Memory B cell (primary cell): Measurements from ENCODE around the gene SUGCT.

Experiments used
- ATAC-seq: fragments of 150-1000 bp; cut with Tn5 transposase; 2 replicates; pipeline ENCODE4 v1.10.0; 2021; ENCODE audit warnings: low read depth, mild to moderate bottlenecking, moderate library complexity
- DNase-seq, 2 donors: peaks; one replicate each; pipeline ENCODE4 v3.0.0; 2022; ENCODE audit warnings: low spot score in 2 of 2
- H3K27ac Mint-ChIP-seq: one replicate; pipeline ENCODE4 v1.8.0; 2022; ENCODE audit warnings: mild to moderate bottlenecking, moderate library complexity, mixed read lengths
- H3K27me3 Mint-ChIP-seq: one replicate; pipeline ENCODE4 v1.8.0; 2022; ENCODE audit warnings: mixed read lengths
- H3K36me3 Mint-ChIP-seq: one replicate; pipeline ENCODE4 v1.8.0; 2022; ENCODE audit warnings: mild to moderate bottlenecking, mixed read lengths
- H3K4me1 Mint-ChIP-seq: one replicate; pipeline ENCODE4 v1.8.0; 2022; ENCODE audit warnings: mixed read lengths
- H3K4me3 Mint-ChIP-seq: one replicate; pipeline ENCODE4 v1.8.0; 2022; ENCODE audit warnings: mild to moderate bottlenecking, moderate library complexity, mixed read lengths
- H3K9me3 Mint-ChIP-seq: one replicate; pipeline ENCODE4 v1.8.0; 2022; ENCODE audit warnings: mixed read lengths

Gene SUGCT

DNA sequence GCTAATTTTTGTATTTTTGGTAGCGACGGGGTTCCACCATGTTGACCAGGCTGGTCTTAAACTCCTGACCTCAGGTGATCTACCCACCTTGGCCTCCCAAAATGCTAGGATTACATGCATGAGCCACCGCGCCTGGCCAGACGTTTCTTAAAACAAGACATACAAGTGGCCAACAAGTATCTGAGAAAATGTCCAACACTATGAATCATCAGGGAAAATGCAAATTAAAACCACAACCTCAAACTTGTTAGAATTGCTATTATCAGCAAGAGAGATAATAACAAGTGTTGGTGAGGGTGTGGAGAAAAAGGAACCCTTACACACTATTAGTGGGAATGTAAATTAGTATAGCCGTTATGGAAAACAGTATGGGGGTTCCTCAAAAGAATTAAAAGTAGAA, 148.6 kb downstream of the SUGCT start:
- DNase-seq (no peak), ATAC-seq (no peak)
- H3K27ac Mint-ChIP-seq = no peak overlapping the region
- H3K9me3 Mint-ChIP-seq = peaks cover 4% of the 10 kb centered on the region
- H3K4me1 Mint-ChIP-seq = no peaks in the 10 kb centered on the region
- no peak overlapping the region for H3K4me3 Mint-ChIP-seq
- peaks cover 2% of the 10 kb centered on the region for H3K36me3 Mint-ChIP-seq
- peaks cover 2% of the 10 kb centered on the region for H3K27me3 Mint-ChIP-seq

GRCh38 chr7:40288827-40289226, 154.0 kb downstream of the SUGCT start:
- Mint-ChIP-seq H3K9me3 (no peaks in the 10 kb centered on the region), H3K27ac (no peak overlapping the region), H3K27me3 (no peaks in the 10 kb centered on the region), H3K4me3 (no peak overlapping the region), H3K36me3 (no peaks in the 10 kb centered on the region), H3K4me1 (no peaks in the 10 kb centered on the region)
- ATAC-seq (no peak), DNase-seq (no peak)

DNA sequence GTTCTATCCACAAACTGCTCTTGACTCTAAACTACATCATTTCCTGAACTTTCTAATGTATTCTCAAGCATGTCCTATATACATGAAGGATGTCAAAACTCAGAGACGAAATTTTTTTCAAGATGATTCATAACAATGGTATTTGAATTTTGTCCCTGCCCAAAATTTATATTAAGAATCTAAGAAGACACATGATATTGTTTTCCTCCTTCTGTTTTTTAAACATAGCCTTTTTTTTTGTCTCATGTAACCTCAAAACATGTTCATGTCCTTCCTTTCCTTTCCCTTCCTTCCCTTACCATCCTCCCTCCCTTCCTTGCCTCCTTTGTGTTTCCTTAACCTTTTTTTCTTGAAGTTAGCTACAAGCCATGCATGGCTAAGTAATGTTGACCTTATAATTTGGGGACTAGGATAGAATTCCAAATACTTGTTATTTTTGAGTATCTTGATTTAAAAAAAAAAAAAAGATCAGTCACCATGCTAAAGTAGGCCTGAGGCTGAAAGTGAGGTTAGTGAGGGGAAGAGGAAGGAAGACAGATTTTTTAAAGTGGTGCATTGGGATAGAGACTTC, 163.0 kb downstream of the SUGCT start:
- Mint-ChIP-seq H3K4me1 (no peaks in the 10 kb centered on the region), H3K36me3 (no peaks in the 10 kb centered on the region), H3K9me3 (no peaks in the 10 kb centered on the region), H3K27ac (no peak overlapping the region), H3K27me3 (no peaks in the 10 kb centered on the region), H3K4me3 (no peak overlapping the region)
- no peak for DNase-seq
- ATAC-seq = no peak

- H3K27me3 Mint-ChIP-seq = no peaks in the 10 kb centered on the region
- no peaks in the 10 kb centered on the region for H3K9me3 Mint-ChIP-seq
- H3K4me1 Mint-ChIP-seq = no peaks in the 10 kb centered on the region
- no peak for ATAC-seq
- H3K36me3 Mint-ChIP-seq = no peaks in the 10 kb centered on the region
- no peak overlapping the region for H3K27ac Mint-ChIP-seq
- no peak for DNase-seq
- no peak overlapping the region for H3K4me3 Mint-ChIP-seq
Observed at GRCh38 chr7:40298421-40298820, 163.6 kb downstream of the SUGCT start.

GRCh38 chr7:40299097-40299496, 164.3 kb downstream of the SUGCT start:
- Mint-ChIP-seq H3K27ac (no peak overlapping the region), H3K36me3 (no peaks in the 10 kb centered on the region), H3K4me1 (no peaks in the 10 kb centered on the region), H3K9me3 (no peaks in the 10 kb centered on the region), H3K4me3 (no peak overlapping the region), H3K27me3 (no peaks in the 10 kb centered on the region)
- no peak for ATAC-seq
- DNase-seq = no peak

DNA sequence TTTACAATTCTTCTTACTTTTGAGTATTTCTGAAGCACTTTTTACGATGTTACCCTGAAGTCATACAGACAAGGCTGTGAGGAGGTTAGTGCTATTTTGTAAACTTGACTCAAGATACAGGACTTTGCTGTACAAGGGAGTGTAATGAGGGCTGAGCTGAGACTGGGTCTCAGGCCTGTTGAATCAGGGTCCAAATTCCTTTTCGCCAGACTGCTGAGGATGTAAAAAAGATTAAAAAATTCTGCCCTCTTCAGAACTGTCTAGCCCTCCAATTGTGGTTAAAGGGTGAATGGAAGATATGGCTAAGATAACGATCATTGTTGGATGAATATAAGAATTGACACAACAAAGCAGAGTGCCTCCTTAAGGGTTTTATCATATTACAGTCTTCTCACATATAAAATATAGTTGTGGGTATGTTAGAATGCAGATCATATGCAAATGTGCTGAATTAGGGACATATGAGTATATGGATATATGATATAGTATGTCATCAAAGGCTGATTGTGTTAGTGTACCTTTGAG, 165.4 kb downstream of the SUGCT start:
- ATAC-seq (no peak), DNase-seq (no peak)
- Mint-ChIP-seq H3K4me3 (no peak overlapping the region), H3K4me1 (no peaks in the 10 kb centered on the region), H3K9me3 (no peaks in the 10 kb centered on the region), H3K27me3 (no peaks in the 10 kb centered on the region), H3K27ac (no peak overlapping the region), H3K36me3 (no peaks in the 10 kb centered on the region)

DNA sequence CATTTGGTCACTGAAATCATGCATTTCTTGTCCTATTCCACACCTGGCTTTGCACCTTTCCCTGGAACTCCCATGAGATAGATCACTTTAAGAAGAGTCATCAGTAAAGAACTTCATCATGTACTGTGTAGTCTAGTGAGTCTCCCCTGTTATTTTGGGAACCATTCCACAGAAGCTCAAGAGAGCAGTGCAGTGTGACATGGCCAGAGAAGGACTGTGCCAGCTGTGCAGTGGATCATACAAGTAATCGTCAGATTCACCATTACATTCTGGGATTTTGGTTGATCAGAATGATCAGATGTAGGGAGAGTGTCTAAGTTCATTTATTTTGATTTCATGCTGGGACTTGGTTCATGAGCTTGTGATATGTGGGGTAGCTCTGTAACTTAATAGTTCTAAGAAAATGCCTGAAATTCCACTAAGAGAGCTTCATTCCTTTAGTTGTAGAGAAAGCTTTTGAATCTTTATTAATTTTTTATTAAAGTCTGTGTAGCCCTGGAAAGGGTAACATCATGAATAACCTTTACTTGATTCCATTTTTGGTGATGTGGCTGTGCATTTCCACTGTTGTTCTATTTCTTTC, 166.8 kb downstream of the SUGCT start:
- Mint-ChIP-seq H3K4me1 (no peaks in the 10 kb centered on the region), H3K27ac (no peak overlapping the region), H3K9me3 (no peaks in the 10 kb centered on the region), H3K36me3 (no peaks in the 10 kb centered on the region), H3K27me3 (no peaks in the 10 kb centered on the region), H3K4me3 (no peak overlapping the region)
- no peak for ATAC-seq
- no peak for DNase-seq

- no peak for DNase-seq
- Mint-ChIP-seq H3K27me3 (peaks cover 2% of the 10 kb centered on the region), H3K9me3 (no peaks in the 10 kb centered on the region), H3K4me3 (no peak overlapping the region), H3K27ac (no peak overlapping the region), H3K36me3 (no peaks in the 10 kb centered on the region), H3K4me1 (no peaks in the 10 kb centered on the region)
- ATAC-seq = no peak
Observed at GRCh38 chr7:40303996-40304395, 169.2 kb downstream of the SUGCT start.

DNA sequence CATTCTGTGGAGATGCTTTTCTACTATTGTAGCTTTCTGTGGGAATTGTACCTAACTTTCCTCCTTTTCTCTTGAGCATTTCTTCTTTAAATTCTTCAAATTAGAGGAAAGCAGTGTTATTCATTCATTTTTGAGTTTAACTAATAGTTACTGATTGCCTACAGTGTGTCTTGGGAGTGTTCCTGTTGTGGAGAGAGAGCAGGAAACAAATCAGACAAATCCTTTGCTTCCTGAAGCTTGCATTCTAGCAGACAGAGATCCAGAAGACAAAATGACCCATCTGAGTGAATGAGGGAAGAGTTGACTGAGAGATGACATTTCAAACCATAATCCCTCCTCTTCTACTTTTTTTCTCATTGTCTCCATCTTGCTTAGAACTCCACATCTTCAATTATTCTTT, 170.4 kb downstream of the SUGCT start:
- Mint-ChIP-seq H3K36me3 (no peaks in the 10 kb centered on the region), H3K27me3 (peaks cover 2% of the 10 kb centered on the region), H3K27ac (no peak overlapping the region), H3K9me3 (no peaks in the 10 kb centered on the region), H3K4me1 (no peaks in the 10 kb centered on the region), H3K4me3 (no peak overlapping the region)
- DNase-seq (no peak), ATAC-seq (no peak)

DNA sequence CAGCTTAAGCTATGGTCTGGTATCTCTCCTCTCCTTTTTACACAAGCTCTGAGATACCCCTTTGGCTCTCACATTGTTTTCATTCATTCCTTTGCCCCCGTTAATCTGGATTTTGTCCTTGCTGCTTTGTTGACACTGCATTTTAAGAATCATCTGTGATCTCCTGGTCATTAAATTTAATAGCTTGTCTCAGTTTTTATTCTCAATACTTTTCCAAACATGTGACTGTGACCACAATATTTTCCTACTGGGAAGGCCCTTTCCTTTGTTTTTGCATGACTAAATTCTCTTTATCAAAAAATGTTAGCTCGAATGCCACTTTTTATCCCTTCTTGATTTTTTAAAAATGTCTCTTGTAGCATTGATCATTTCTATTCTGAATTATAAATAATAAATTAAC, 171.2 kb downstream of the SUGCT start:
- ATAC-seq (no peak), DNase-seq (no peak)
- Mint-ChIP-seq H3K36me3 (no peaks in the 10 kb centered on the region), H3K4me3 (no peak overlapping the region), H3K27ac (no peak overlapping the region), H3K27me3 (peaks cover 2% of the 10 kb centered on the region), H3K4me1 (no peaks in the 10 kb centered on the region), H3K9me3 (no peaks in the 10 kb centered on the region)

GRCh38 chr7:40306596-40306995, 171.8 kb downstream of the SUGCT start:
- no peak for ATAC-seq

GRCh38 chr7:40310258-40310657, 175.5 kb downstream of the SUGCT start:
- Mint-ChIP-seq H3K36me3 (no peaks in the 10 kb centered on the region), H3K27ac (no peak overlapping the region), H3K4me1 (peaks cover 3% of the 10 kb centered on the region), H3K9me3 (no peaks in the 10 kb centered on the region), H3K4me3 (no peak overlapping the region), H3K27me3 (peaks cover 2% of the 10 kb centered on the region)
- DNase-seq = no peak
- no peak for ATAC-seq

More at GRCh38 chr7:40306596-40306995, 171.8 kb downstream of the SUGCT start:
- no peak overlapping the region for H3K27ac Mint-ChIP-seq
- H3K36me3 Mint-ChIP-seq = no peaks in the 10 kb centered on the region
- no peak for DNase-seq
- H3K4me3 Mint-ChIP-seq = no peak overlapping the region
- no peaks in the 10 kb centered on the region for H3K9me3 Mint-ChIP-seq
- H3K4me1 Mint-ChIP-seq = peaks cover 3% of the 10 kb centered on the region
- H3K27me3 Mint-ChIP-seq = peaks cover 2% of the 10 kb centered on the region

DNA sequence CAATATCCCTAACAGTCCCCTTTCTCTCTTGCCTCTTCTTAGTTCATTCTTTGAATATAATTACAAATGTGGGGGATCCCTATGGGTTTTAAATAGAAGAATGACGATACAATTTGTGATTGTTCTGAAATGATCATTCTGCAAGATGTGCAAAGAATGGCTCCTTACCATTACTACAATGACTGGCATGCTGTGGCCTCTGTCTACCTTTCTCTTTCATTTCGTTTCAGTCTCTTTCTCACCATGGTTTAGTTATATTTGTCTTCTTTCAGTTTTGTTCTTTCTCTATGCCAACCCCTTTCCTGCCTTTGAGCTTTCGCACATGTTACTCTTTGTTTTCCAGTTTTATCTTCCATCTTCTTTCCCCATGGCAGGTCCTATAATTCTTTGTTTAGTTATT, 176.5 kb downstream of the SUGCT start:
- Mint-ChIP-seq H3K27me3 (peaks cover 2% of the 10 kb centered on the region), H3K4me3 (no peak overlapping the region), H3K27ac (no peak overlapping the region), H3K36me3 (no peaks in the 10 kb centered on the region), H3K4me1 (peaks cover 3% of the 10 kb centered on the region), H3K9me3 (no peaks in the 10 kb centered on the region)
- DNase-seq = no peak
- ATAC-seq = no peak

DNA sequence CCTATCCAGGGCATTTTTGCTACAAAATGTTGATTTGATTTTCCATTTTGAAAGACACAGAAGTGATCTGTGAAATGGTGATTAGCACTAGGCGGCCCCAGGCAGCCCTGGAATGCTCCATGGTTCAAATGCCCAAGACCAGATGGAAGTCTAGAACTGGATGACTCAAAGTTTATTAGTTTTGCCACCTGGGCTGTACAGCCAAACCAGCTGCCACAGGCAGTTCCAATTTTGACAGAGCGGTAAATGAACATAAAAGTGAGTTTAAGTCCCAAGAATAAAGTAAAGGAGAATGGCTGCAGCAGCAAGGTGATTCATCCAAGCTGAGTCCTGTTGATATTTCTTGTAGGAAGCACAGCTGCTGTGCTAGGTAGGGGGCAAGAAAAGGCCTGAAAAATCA, 180.5 kb downstream of the SUGCT start:
- no peaks in the 10 kb centered on the region for H3K9me3 Mint-ChIP-seq
- H3K4me1 Mint-ChIP-seq = peaks cover 3% of the 10 kb centered on the region
- H3K4me3 Mint-ChIP-seq = no peak overlapping the region
- H3K27me3 Mint-ChIP-seq = no peaks in the 10 kb centered on the region
- ATAC-seq (no peak), DNase-seq (no peak)
- H3K27ac Mint-ChIP-seq = no peak overlapping the region
- H3K36me3 Mint-ChIP-seq = no peaks in the 10 kb centered on the region

DNA sequence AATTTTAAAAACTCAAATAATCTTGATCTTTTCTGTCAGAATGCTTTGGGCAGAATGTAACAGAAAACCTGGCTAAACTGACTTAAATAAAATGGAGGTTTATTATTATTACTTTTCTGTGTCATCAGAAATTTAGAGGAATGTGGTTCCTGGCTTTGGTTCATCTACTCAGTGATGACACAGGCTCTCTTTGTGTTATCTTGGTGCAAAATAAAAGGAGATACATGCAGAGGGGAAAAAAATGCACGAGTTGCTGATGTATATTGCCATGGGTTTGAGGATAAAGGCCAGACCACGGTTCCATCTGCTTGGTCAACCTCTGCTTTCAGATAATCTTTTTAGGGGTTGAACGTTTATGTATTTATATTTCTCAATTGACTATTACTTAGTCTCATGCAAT, 181.4 kb downstream of the SUGCT start:
- peaks cover 3% of the 10 kb centered on the region for H3K4me1 Mint-ChIP-seq
- no peaks in the 10 kb centered on the region for H3K9me3 Mint-ChIP-seq
- no peak overlapping the region for H3K27ac Mint-ChIP-seq
- H3K27me3 Mint-ChIP-seq = no peaks in the 10 kb centered on the region
- ATAC-seq (no peak), DNase-seq (no peak)
- H3K36me3 Mint-ChIP-seq = no peaks in the 10 kb centered on the region
- H3K4me3 Mint-ChIP-seq = no peak overlapping the region
